ENCODE data around the gene LSR. TPM values are rescaled to one million over a fixed set of nuclear protein-coding genes. Genes with fewer than 3 reads are reported as not detected.
"Not testable (repeated sequence)": the region's sequence is repeated elsewhere in the genome, so short reads cannot be mapped to it uniquely, and the experiment has no call there.

Gene LSR
- total RNA-seq, 1 donor from 2014 or later = 3.4 TPM

- no peak for DNase-seq (ENCODE audit: low spot score)
- intact Hi-C loops (cut with DNase I) = no loop called here
These were observed 31.8 kb upstream of the LSR start for GRCh38 chr19:35216833-35217648.

- no peak for DNase-seq (ENCODE audit: low spot score)
- intact Hi-C loops (cut with DNase I) = no loop called here
These were observed 31.2 kb upstream of the LSR start for GRCh38 chr19:35217649-35217990.

GRCh38 chr19:35219008-35219407, 29.8 kb upstream of the LSR start:
- intact Hi-C loops (cut with DNase I) = no loop called here
- no peak for DNase-seq (ENCODE audit: low spot score)

- no peak for DNase-seq (ENCODE audit: low spot score)
- intact Hi-C loops (cut with DNase I) = no loop called here
These were observed 28.4 kb upstream of the LSR start for GRCh38 chr19:35220315-35220921.

GRCh38 chr19:35220973-35221590, 27.7 kb upstream of the LSR start:
- intact Hi-C loops (cut with DNase I) = not testable (repeated sequence)

GRCh38 chr19:35222373-35223015, 26.3 kb upstream of the LSR start:
- intact Hi-C loops (cut with DNase I) = no loop called here

More at GRCh38 chr19:35220973-35221590, 27.7 kb upstream of the LSR start:
- not testable (repeated sequence) for DNase-seq (ENCODE audit: low spot score)

GRCh38 chr19:35223084-35223790, 25.6 kb upstream of the LSR start:
- intact Hi-C loops (cut with DNase I) = no loop called here

More at GRCh38 chr19:35222373-35223015, 26.3 kb upstream of the LSR start:
- no peak for DNase-seq (ENCODE audit: low spot score)

GRCh38 chr19:35223862-35224505, 24.8 kb upstream of the LSR start:
- intact Hi-C loops (cut with DNase I) = no loop called here
- no peak for DNase-seq (ENCODE audit: low spot score)

More at GRCh38 chr19:35223084-35223790, 25.6 kb upstream of the LSR start:
- DNase-seq (ENCODE audit: low spot score) = no peak

GRCh38 chr19:35224681-35225571, 23.9 kb upstream of the LSR start:
- intact Hi-C loops (cut with DNase I) = no loop called here
- DNase-seq (ENCODE audit: low spot score) = no peak

- DNase-seq (ENCODE audit: low spot score) = no peak
- intact Hi-C loops (cut with DNase I) = no loop called here
These were observed 22.9 kb upstream of the LSR start for GRCh38 chr19:35225951-35226350.

GRCh38 chr19:35226748-35227147, 22.1 kb upstream of the LSR start:
- no peak for DNase-seq (ENCODE audit: low spot score)
- intact Hi-C loops (cut with DNase I) = no loop called here

GRCh38 chr19:35228177-35228930, 20.4 kb upstream of the LSR start, which contains the start of gene FAM187B:
Gene FAM187B, minus strand, starts transcription at chr19:35228739. Its CDS starts 59 bp downstream, at chr19:35228680.
- intact Hi-C loops (cut with DNase I) = no loop called here
- DNase-seq (ENCODE audit: low spot score) = no peak

GRCh38 chr19:35229601-35230000, 19.2 kb upstream of the LSR start:
- DNase-seq (ENCODE audit: low spot score) = no peak
- intact Hi-C loops (cut with DNase I) = no loop called here

GRCh38 chr19:35231956-35232645, 16.7 kb upstream of the LSR start:
- no peak for DNase-seq (ENCODE audit: low spot score)
- intact Hi-C loops (cut with DNase I) = no loop called here

GRCh38 chr19:35232912-35233311, 15.9 kb upstream of the LSR start:
- intact Hi-C loops (cut with DNase I) = no loop called here
- DNase-seq (ENCODE audit: low spot score) = no peak

GRCh38 chr19:35236638-35237400, 12.0 kb upstream of the LSR start:
- intact Hi-C loops (cut with DNase I) = no loop called here
- no peak for DNase-seq (ENCODE audit: low spot score)

Data from cardiac septum (tissue), 1 donor.